CD14-positive monocyte (primary cell): ENCODE results near the gene ADM2. TPM values are rescaled to one million over a fixed set of nuclear protein-coding genes. Genes with fewer than 3 reads are reported as not detected.

Experiments used
- DNase-seq, 3 donors: peaks; one replicate each; pipeline ENCODE4 v3.0.0-alpha.2; 2011 to 2022
- H2AFZ ChIP-seq: 2 replicates; pipeline ENCODE4 v1.6.0; 2012; ENCODE audit warnings: mild to moderate bottlenecking, low read depth, low read length, inconsistent platforms; ENCODE audit not compliant: insufficient read depth, poor library complexity, severe bottlenecking
- H3K27ac ChIP-seq, 2 donors: 1 replicate in 1 of 2; 2 replicates in 1 of 2; pipeline ENCODE4 v1.5.1; 2012 to 2013; ENCODE audit warnings: low read length in 2 of 2, control low read depth in 1 of 2, inconsistent platforms in 1 of 2, low read depth in 1 of 2, mild to moderate bottlenecking in 1 of 2
- H3K27me3 ChIP-seq, 2 donors: one replicate each; pipeline versions ENCODE4 v1.6.0 to v1.6.1; 2011 to 2013; ENCODE audit warnings: low read length in 2 of 2; ENCODE audit not compliant: control insufficient read depth in 2 of 2, insufficient read depth in 2 of 2
- H3K36me3 ChIP-seq, 2 donors: replicated peaks in 1 of 2; 1 replicate in 1 of 2; 2 replicates in 1 of 2; pipeline versions ENCODE4 v1.5.1 to v1.6.1; 2012 to 2013; ENCODE audit warnings: low read length in 2 of 2, control low read depth in 1 of 2, inconsistent platforms in 1 of 2, mild to moderate bottlenecking in 1 of 2; ENCODE audit not compliant: insufficient read depth in 2 of 2, control insufficient read depth in 1 of 2
- H3K4me1 ChIP-seq, 2 donors: 1 replicate in 1 of 2; 2 replicates in 1 of 2; pipeline versions ENCODE4 v1.5.1 to v1.6.1; 2012 to 2013; ENCODE audit warnings: low read length in 2 of 2, control low read depth in 1 of 2, inconsistent platforms in 1 of 2, mild to moderate bottlenecking in 1 of 2, moderate library complexity in 1 of 2; ENCODE audit not compliant: insufficient read depth in 2 of 2, control insufficient read depth in 1 of 2
- H3K4me2 ChIP-seq: replicated peaks from 2 replicates; pipeline ENCODE3; 2012; ENCODE audit warnings: low read length, moderate library complexity, mild to moderate bottlenecking; ENCODE audit not compliant: poor library complexity, severe bottlenecking; ENCODE audit errors: extremely low read depth
- H3K4me3 ChIP-seq, 3 experiments: fragments of 200-600 bp in 1 of 3; sonication (generic) in 1 of 3; replicated peaks in 1 of 3; 1 replicate in 2 of 3; 2 replicates in 1 of 3; pipeline ENCODE4 v1.5.1; 2011 to 2013; ENCODE audit warnings: low read length in 3 of 3, mild to moderate bottlenecking in 3 of 3, control low read depth in 2 of 3, low read depth in 2 of 3, inconsistent platforms in 1 of 3, moderate library complexity in 1 of 3
- H3K79me2 ChIP-seq: 2 replicates; pipeline ENCODE4 v1.6.0; 2012; ENCODE audit warnings: mild to moderate bottlenecking, control low read depth, inconsistent platforms, low read length, moderate library complexity; ENCODE audit not compliant: insufficient read depth
- H3K9ac ChIP-seq: 2 replicates; pipeline ENCODE4 v1.6.0; 2017; ENCODE audit warnings: low read length, mild to moderate bottlenecking; ENCODE audit not compliant: insufficient read depth, poor library complexity, severe bottlenecking
- H3K9me3 ChIP-seq, 2 donors: replicated peaks in 1 of 2; 1 replicate in 1 of 2; 2 replicates in 1 of 2; pipeline versions ENCODE4 v1.5.1 to v1.6.1; 2012 to 2013; ENCODE audit warnings: low read length in 2 of 2, control low read depth in 1 of 2; ENCODE audit not compliant: control insufficient read depth in 1 of 2, insufficient read depth in 1 of 2
- H4K20me1 ChIP-seq: 2 replicates; pipeline ENCODE4 v1.6.0; 2012; ENCODE audit warnings: mild to moderate bottlenecking, low read length, control low read depth, moderate library complexity; ENCODE audit not compliant: insufficient read depth
- H3K27ac Mint-ChIP-seq, 7 donors: one replicate each; pipeline ENCODE4 v1.8.0; 2020; ENCODE audit warnings: mild to moderate bottlenecking in 7 of 7, mixed read lengths in 7 of 7, moderate library complexity in 6 of 7, inconsistent platforms in 2 of 7
- H3K27me3 Mint-ChIP-seq, 3 donors: one replicate each; pipeline ENCODE4 v1.8.0; 2021 to 2022; ENCODE audit warnings: low read depth in 3 of 3, mild to moderate bottlenecking in 3 of 3, mixed read lengths in 3 of 3, moderate library complexity in 3 of 3, inconsistent platforms in 1 of 3
- H3K36me3 Mint-ChIP-seq, 2 donors: one replicate each; pipeline ENCODE4 v1.8.0; 2020; ENCODE audit warnings: mixed read lengths in 2 of 2, inconsistent platforms in 1 of 2, mild to moderate bottlenecking in 1 of 2
- H3K4me1 Mint-ChIP-seq: one replicate; pipeline ENCODE4 v1.8.0; 2020; ENCODE audit warnings: mild to moderate bottlenecking, mixed read lengths
- H3K4me3 Mint-ChIP-seq, 2 donors: one replicate each; pipeline ENCODE4 v1.8.0; 2020; ENCODE audit warnings: mild to moderate bottlenecking in 2 of 2, mixed read lengths in 2 of 2, moderate library complexity in 1 of 2
- H3K9me3 Mint-ChIP-seq, 7 donors: one replicate each; pipeline ENCODE4 v1.8.0; 2020 to 2022; ENCODE audit warnings: mixed read lengths in 7 of 7, mild to moderate bottlenecking in 6 of 7, moderate library complexity in 6 of 7, inconsistent platforms in 2 of 7
- CTCF ChIP-seq: fragments of 200-600 bp; IDR thresholded peaks from one replicate; pipeline ENCODE4 v1.8.0; 2022; ENCODE audit warnings: antibody characterized with exemption, mild to moderate bottlenecking
- WGBS: methylation state at CpG from one replicate; pipeline ENCODE4 v1.1.5; 2013; ENCODE audit warnings: missing lambda C conversion rate; ENCODE audit not compliant: insufficient coverage; 5-methylcytosine and 5-hydroxymethylcytosine counted together
- intact Hi-C, 2 donors: fragments of 100-400 bp; cut with micrococcal nuclease; formaldehyde crosslinking; loops; one replicate each; pipeline versions ENCODE4 v1.15.0 to v1.15.1; 2023
- polyA plus RNA-seq, 3 donors: library from polyadenylated mRNA; depleted of rRNA in 1 of 3; unstranded in 2 of 3; stranded (reverse) in 1 of 3; fragments of 300-500 nt in 2 of 3; fragments of >200 nt in 1 of 3; fragmentation: Illumina TruSeq in 2 of 3; gene quantifications; 1 replicate in 2 of 3; 2 replicates in 1 of 3; pipeline ENCODE4 v1.2.3, GENCODE V29; 2012 to 2021

The ADM2 gene
- polyA plus RNA-seq, 3 donors: 0.05 TPM; not detected in 2

GRCh38 chr22:50447576-50448551 lies 33.5 kb upstream of the ADM2 start:
- H3K9ac ChIP-seq: no peak overlapping the region
- intact Hi-C loops: no loop called here
- no peak overlapping the region for H3K4me2 ChIP-seq
- H3K79me2 ChIP-seq: no peaks in the 10 kb centered on the region
- Mint-ChIP-seq H3K4me1 (peaks cover 7% of the 10 kb centered on the region), H3K9me3 (no peaks in the 10 kb centered on the region), H3K36me3 (peaks cover 57 to 78% of the 10 kb centered on the region in 2 donors), H3K27ac (no peak overlapping the region), H3K27me3 (peaks cover 0 to 3% (median 0%) of the 10 kb centered on the region in 3 donors), H3K4me3 (no peak overlapping the region)
- H4K20me1 ChIP-seq: peaks cover 44% of the 10 kb centered on the region
- no peaks in the 10 kb centered on the region for H3K4me1 ChIP-seq
- H3K27me3 ChIP-seq: no peaks in the 10 kb centered on the region
- H2AFZ ChIP-seq: no peak overlapping the region
- H3K27ac ChIP-seq: no peak overlapping the region
- WGBS: 95% methylated on average over 17 of the region's 27 CpGs
- no peak for DNase-seq
- H3K4me3 ChIP-seq: no peak overlapping the region
- H3K36me3 ChIP-seq: peaks cover 72 to 91% of the 10 kb centered on the region in 2 donors
- no peaks in the 10 kb centered on the region for H3K9me3 ChIP-seq
- TF ChIP-seq CTCF: no peak

- H3K9ac ChIP-seq: no peak overlapping the region
- no peak for TF ChIP-seq CTCF
- peaks cover 70 to 83% of the 10 kb centered on the region in 2 donors for H3K36me3 Mint-ChIP-seq
- WGBS: no CpG with 5 or more reads among the region's 5 CpGs
- no peaks in the 10 kb centered on the region for H3K9me3 ChIP-seq
- H3K4me1 ChIP-seq: no peaks in the 10 kb centered on the region
- H3K9me3 Mint-ChIP-seq: no peaks in the 10 kb centered on the region
- peak overlapping the region in 1 of 2 donors; percentile 46 for H3K27ac ChIP-seq
- peaks cover 72 to 91% of the 10 kb centered on the region in 2 donors for H3K36me3 ChIP-seq
- H3K79me2 ChIP-seq: no peaks in the 10 kb centered on the region
- peaks cover 10% of the 10 kb centered on the region for H4K20me1 ChIP-seq
- H2AFZ ChIP-seq: no peak overlapping the region
- H3K27me3 Mint-ChIP-seq: peaks cover 0 to 3% (median 1%) of the 10 kb centered on the region in 3 donors
- no peak overlapping the region for H3K4me2 ChIP-seq
- H3K4me1 Mint-ChIP-seq: peaks cover 13% of the 10 kb centered on the region
- no peaks in the 10 kb centered on the region for H3K27me3 ChIP-seq
- H3K4me3 ChIP-seq: no peak overlapping the region
- peak overlapping the region in 5 of 7 donors; percentile 27 to 79 (median 74) for H3K27ac Mint-ChIP-seq
- intact Hi-C loops: no loop called here
- H3K4me3 Mint-ChIP-seq: no peak overlapping the region
- no peak for DNase-seq
These were observed 28.7 kb upstream of the ADM2 start for GRCh38 chr22:50452649-50453048.
